GM12872 (cell line): ENCODE measurements around the gene HSPA1L.

Source experiments
- CTCF ChIP-seq: IDR thresholded peaks from 3 replicates; pipeline ENCODE4 v1.5.1; 2011; ENCODE audit warnings: low read depth, mild to moderate bottlenecking, low read length, moderate library complexity; ENCODE audit not compliant: insufficient read depth

Gene HSPA1L

GRCh38 chr6:31760790-31761189 lies 54.3 kb downstream of the HSPA1L start:
- no peak for TF ChIP-seq CTCF
